WTC11 (cell line): Measurements from ENCODE around the gene ADGRL3. TPM values are rescaled to one million over a fixed set of nuclear protein-coding genes. Genes with fewer than 3 reads are reported as not detected.

ENCODE experiments used
- ATAC-seq: fragments of 200-7000 bp; cut with Tn5 transposase; 2 replicates; pipeline ENCODE4 v1.10.0; 2021; ENCODE audit warnings: mild to moderate bottlenecking, moderate library complexity
- CTCF ChIA-PET: fragments of 300-600 bp; sonication (Branson Sonifier 250); formaldehyde crosslinking; loops from one replicate; lab custom pipeline; 2021; ENCODE audit warnings: antibody characterized with exemption; lab: Charles Lee
- POLR2A ChIA-PET: fragments of 350-600 bp; sonication (Branson Sonifier 250); formaldehyde crosslinking; loops from one replicate; lab custom pipeline; 2021; ENCODE audit warnings: antibody characterized with exemption; lab: Charles Lee
- DNase-seq: peaks from one replicate; pipeline ENCODE4 v3.0.0; 2021; ENCODE audit warnings: low spot score
- H3K27ac Mint-ChIP-seq: 2 replicates; pipeline ENCODE4 v1.8.0; 2021; ENCODE audit warnings: mixed read lengths
- H3K27me3 Mint-ChIP-seq: 2 replicates; pipeline ENCODE4 v1.8.0; 2021; ENCODE audit warnings: low read depth, mild to moderate bottlenecking, moderate library complexity, mixed read lengths
- H3K36me3 Mint-ChIP-seq: 2 replicates; pipeline ENCODE4 v1.8.0; 2021; ENCODE audit warnings: mixed read lengths
- H3K4me1 Mint-ChIP-seq: 2 replicates; pipeline ENCODE4 v1.8.0; 2022; ENCODE audit warnings: mixed read lengths
- H3K4me3 Mint-ChIP-seq: 2 replicates; pipeline ENCODE4 v1.8.0; 2021; ENCODE audit warnings: mild to moderate bottlenecking, moderate library complexity, mixed read lengths
- H3K9me3 Mint-ChIP-seq: 2 replicates; pipeline ENCODE4 v1.8.0; 2021; ENCODE audit warnings: mixed read lengths
- GTF2I ChIP-seq: fragments of 250-450 bp; sonication (Bioruptor Pico); conservative IDR thresholded peaks from 2 replicates; pipeline ENCODE4 v1.4.0; 2021; ENCODE audit warnings: mild to moderate bottlenecking
- HMGA2 ChIP-seq: fragments of 250-450 bp; sonication (Bioruptor Pico); IDR thresholded peaks from 2 replicates; pipeline ENCODE4 v1.4.0; 2021; ENCODE audit warnings: mild to moderate bottlenecking, moderate library complexity
- NR2C2 ChIP-seq: sonication (generic); formaldehyde crosslinking; IDR thresholded peaks from 2 replicates; pipeline ENCODE4 v1.8.0; 2022; ENCODE audit warnings: mild to moderate bottlenecking, missing genetic modification reagents
- PRRX2 ChIP-seq: fragments of 250-450 bp; sonication (Bioruptor Pico); IDR thresholded peaks from 2 replicates; pipeline ENCODE4 v1.8.0; 2021; ENCODE audit warnings: mild to moderate bottlenecking
- RELA ChIP-seq: sonication (generic); formaldehyde crosslinking; IDR thresholded peaks from 2 replicates; pipeline ENCODE4 v1.8.1; 2022; ENCODE audit warnings: missing genetic modification reagents, mild to moderate bottlenecking, borderline replicate concordance
- SMAD4 ChIP-seq: sonication (generic); formaldehyde crosslinking; IDR thresholded peaks from 2 replicates; pipeline ENCODE4 v1.8.0; 2022; ENCODE audit warnings: mild to moderate bottlenecking, missing genetic modification reagents
- ZNF138 ChIP-seq: sonication (generic); formaldehyde crosslinking; conservative IDR thresholded peaks from 2 replicates; pipeline ENCODE4 v1.8.1; 2022; ENCODE audit warnings: mild to moderate bottlenecking, moderate library complexity, missing genetic modification reagents
- ZNF396 ChIP-seq: fragments of 250-450 bp; sonication (Bioruptor Pico); IDR thresholded peaks from 2 replicates; pipeline ENCODE4 v1.8.0; 2021; ENCODE audit warnings: mild to moderate bottlenecking, moderate library complexity, borderline replicate concordance
- total RNA-seq: library from RNA; stranded (reverse); gene quantifications from 3 replicates; pipeline ENCODE4 v1.2.3, GENCODE V29; 2021
- TF ChIP-seq, protein P1 (sequence below): sonication (generic); formaldehyde crosslinking; conservative IDR thresholded peaks from 2 replicates; pipeline ENCODE4 v1.8.1; 2023; ENCODE audit warnings: mild to moderate bottlenecking, low read depth, missing genetic modification reagents, moderate library complexity
- TF ChIP-seq, protein P2 (sequence below): sonication (generic); formaldehyde crosslinking; IDR thresholded peaks from 2 replicates; pipeline ENCODE4 v1.8.0; 2023; ENCODE audit warnings: mild to moderate bottlenecking, missing genetic modification reagents
- TF ChIP-seq, protein P3 (sequence below): sonication (generic); formaldehyde crosslinking; IDR thresholded peaks from 2 replicates; pipeline ENCODE4 v1.8.1; 2022; ENCODE audit warnings: mild to moderate bottlenecking, moderate library complexity, missing genetic modification reagents
- TF ChIP-seq, protein P4 (sequence below): sonication (generic); formaldehyde crosslinking; IDR thresholded peaks from 2 replicates; pipeline ENCODE4 v1.8.1; 2023; ENCODE audit warnings: mild to moderate bottlenecking, missing genetic modification reagents
- TF ChIP-seq, protein P5 (sequence below): sonication (generic); formaldehyde crosslinking; IDR thresholded peaks from 2 replicates; pipeline ENCODE4 v1.8.1; 2022; ENCODE audit warnings: low read depth, mild to moderate bottlenecking, moderate library complexity, missing genetic modification reagents, borderline replicate concordance
- TF ChIP-seq, protein P6 (sequence below): sonication (generic); formaldehyde crosslinking; IDR thresholded peaks from 2 replicates; pipeline ENCODE4 v1.8.0; 2022; ENCODE audit warnings: mild to moderate bottlenecking, missing genetic modification reagents
- TF ChIP-seq, protein P7 (sequence below): sonication (generic); formaldehyde crosslinking; IDR thresholded peaks from 2 replicates; pipeline ENCODE4 v1.8.1; 2023; ENCODE audit warnings: mild to moderate bottlenecking, missing genetic modification reagents, moderate library complexity
- TF ChIP-seq, protein P8 (sequence below): fragments of 200-600 bp; IDR thresholded peaks from 2 replicates; pipeline ENCODE4 v1.8.0; 2022; ENCODE audit warnings: antibody characterized with exemption

The ADGRL3 gene
- total RNA-seq, 1 experiment from 2014 or later = 8.7 TPM

DNA sequence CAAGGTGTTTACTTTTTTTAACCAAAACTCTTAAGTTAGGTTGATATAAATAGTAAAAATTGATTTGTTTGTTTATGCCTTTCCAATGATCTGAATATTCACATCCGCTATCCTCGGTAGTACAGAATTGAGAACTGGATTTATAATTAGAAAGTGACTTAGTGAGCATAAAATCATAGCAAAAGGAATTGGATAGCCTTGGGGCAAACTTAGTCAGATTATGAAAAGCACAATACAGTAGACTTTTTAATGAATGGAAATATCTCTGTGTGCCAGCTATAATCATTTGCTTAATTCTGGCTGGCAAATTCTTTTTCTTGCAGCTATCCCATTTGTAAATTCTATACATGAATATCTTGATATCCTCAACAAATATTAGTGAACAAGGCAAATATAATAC is 713.5 kb downstream of the ADGRL3 start:
- no peak for TF ChIP-seq SMAD4
- ChIA-PET CTCF (no interaction called here), POLR2A (no interaction called here)
- Mint-ChIP-seq H3K4me3 (no peak overlapping the region), H3K9me3 (no peaks in the 10 kb centered on the region), H3K4me1 (peaks cover 70% of the 10 kb centered on the region), H3K27ac (no peak overlapping the region), H3K27me3 (peaks cover 51% of the 10 kb centered on the region), H3K36me3 (no peaks in the 10 kb centered on the region)
- ATAC-seq = no peak
- DNase-seq = no peak

DNA sequence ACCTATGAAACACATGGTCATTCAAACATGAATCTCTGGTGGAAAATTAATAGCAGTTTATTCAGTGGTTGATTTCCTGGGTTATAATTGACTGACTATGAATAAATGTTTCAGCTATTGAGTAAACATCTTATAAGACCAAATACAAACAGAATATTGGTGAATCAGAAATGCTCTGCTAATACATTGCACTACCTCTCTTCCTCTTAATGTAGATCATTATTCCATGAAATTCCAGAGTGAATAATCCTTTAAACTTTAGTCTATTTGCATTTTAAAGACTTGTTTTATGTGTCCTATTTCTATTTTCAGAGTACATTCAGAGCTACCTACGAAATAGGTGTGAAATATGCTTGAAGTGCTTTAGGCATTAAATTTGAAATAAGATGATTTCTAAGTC is 715.4 kb downstream of the ADGRL3 start:
- POLR2A ChIA-PET = no interaction called here
- Mint-ChIP-seq H3K9me3 (no peaks in the 10 kb centered on the region), H3K4me3 (no peak overlapping the region), H3K27ac (no peak overlapping the region), H3K4me1 (peaks cover 68% of the 10 kb centered on the region), H3K36me3 (no peaks in the 10 kb centered on the region), H3K27me3 (peaks cover 44% of the 10 kb centered on the region)
- CTCF ChIA-PET = interaction anchor here (0.6 kb wide), 1 partner anchor 12 kb away, joined by 6 read pairs; no protein-coding TSS in a partner anchor
- ATAC-seq (no peak), DNase-seq (no peak)
- TF ChIP-seq RELA (no peak), HMGA2 (CRISPR knock-in tag) (no peak), GTF2I (CRISPR knock-in tag) (no peak), PRRX2 (no peak), NR2C2 (CRISPR knock-in tag) (no peak), ZNF396 (CRISPR knock-in tag) (no peak), ZNF138 (no peak)
- TF ChIP-seq, protein P1, sequence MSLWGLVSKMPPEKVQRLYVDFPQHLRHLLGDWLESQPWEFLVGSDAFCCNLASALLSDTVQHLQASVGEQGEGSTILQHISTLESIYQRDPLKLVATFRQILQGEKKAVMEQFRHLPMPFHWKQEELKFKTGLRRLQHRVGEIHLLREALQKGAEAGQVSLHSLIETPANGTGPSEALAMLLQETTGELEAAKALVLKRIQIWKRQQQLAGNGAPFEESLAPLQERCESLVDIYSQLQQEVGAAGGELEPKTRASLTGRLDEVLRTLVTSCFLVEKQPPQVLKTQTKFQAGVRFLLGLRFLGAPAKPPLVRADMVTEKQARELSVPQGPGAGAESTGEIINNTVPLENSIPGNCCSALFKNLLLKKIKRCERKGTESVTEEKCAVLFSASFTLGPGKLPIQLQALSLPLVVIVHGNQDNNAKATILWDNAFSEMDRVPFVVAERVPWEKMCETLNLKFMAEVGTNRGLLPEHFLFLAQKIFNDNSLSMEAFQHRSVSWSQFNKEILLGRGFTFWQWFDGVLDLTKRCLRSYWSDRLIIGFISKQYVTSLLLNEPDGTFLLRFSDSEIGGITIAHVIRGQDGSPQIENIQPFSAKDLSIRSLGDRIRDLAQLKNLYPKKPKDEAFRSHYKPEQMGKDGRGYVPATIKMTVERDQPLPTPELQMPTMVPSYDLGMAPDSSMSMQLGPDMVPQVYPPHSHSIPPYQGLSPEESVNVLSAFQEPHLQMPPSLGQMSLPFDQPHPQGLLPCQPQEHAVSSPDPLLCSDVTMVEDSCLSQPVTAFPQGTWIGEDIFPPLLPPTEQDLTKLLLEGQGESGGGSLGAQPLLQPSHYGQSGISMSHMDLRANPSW (CRISPR knock-in tag) = no peak
- TF ChIP-seq, protein P2, sequence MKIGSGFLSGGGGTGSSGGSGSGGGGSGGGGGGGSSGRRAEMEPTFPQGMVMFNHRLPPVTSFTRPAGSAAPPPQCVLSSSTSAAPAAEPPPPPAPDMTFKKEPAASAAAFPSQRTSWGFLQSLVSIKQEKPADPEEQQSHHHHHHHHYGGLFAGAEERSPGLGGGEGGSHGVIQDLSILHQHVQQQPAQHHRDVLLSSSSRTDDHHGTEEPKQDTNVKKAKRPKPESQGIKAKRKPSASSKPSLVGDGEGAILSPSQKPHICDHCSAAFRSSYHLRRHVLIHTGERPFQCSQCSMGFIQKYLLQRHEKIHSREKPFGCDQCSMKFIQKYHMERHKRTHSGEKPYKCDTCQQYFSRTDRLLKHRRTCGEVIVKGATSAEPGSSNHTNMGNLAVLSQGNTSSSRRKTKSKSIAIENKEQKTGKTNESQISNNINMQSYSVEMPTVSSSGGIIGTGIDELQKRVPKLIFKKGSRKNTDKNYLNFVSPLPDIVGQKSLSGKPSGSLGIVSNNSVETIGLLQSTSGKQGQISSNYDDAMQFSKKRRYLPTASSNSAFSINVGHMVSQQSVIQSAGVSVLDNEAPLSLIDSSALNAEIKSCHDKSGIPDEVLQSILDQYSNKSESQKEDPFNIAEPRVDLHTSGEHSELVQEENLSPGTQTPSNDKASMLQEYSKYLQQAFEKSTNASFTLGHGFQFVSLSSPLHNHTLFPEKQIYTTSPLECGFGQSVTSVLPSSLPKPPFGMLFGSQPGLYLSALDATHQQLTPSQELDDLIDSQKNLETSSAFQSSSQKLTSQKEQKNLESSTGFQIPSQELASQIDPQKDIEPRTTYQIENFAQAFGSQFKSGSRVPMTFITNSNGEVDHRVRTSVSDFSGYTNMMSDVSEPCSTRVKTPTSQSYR = no peak
- TF ChIP-seq, protein P3, sequence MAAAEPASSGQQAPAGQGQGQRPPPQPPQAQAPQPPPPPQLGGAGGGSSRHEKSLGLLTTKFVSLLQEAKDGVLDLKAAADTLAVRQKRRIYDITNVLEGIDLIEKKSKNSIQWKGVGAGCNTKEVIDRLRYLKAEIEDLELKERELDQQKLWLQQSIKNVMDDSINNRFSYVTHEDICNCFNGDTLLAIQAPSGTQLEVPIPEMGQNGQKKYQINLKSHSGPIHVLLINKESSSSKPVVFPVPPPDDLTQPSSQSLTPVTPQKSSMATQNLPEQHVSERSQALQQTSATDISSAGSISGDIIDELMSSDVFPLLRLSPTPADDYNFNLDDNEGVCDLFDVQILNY (CRISPR knock-in tag) = no peak
- TF ChIP-seq, protein P4, sequence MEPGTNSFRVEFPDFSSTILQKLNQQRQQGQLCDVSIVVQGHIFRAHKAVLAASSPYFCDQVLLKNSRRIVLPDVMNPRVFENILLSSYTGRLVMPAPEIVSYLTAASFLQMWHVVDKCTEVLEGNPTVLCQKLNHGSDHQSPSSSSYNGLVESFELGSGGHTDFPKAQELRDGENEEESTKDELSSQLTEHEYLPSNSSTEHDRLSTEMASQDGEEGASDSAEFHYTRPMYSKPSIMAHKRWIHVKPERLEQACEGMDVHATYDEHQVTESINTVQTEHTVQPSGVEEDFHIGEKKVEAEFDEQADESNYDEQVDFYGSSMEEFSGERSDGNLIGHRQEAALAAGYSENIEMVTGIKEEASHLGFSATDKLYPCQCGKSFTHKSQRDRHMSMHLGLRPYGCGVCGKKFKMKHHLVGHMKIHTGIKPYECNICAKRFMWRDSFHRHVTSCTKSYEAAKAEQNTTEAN (CRISPR knock-in tag) = no peak
- TF ChIP-seq, protein P5, sequence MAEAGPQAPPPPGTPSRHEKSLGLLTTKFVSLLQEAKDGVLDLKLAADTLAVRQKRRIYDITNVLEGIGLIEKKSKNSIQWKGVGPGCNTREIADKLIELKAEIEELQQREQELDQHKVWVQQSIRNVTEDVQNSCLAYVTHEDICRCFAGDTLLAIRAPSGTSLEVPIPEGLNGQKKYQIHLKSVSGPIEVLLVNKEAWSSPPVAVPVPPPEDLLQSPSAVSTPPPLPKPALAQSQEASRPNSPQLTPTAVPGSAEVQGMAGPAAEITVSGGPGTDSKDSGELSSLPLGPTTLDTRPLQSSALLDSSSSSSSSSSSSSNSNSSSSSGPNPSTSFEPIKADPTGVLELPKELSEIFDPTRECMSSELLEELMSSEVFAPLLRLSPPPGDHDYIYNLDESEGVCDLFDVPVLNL = no peak
- TF ChIP-seq, protein P6, sequence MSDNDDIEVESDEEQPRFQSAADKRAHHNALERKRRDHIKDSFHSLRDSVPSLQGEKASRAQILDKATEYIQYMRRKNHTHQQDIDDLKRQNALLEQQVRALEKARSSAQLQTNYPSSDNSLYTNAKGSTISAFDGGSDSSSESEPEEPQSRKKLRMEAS = no peak
- TF ChIP-seq, protein P7, sequence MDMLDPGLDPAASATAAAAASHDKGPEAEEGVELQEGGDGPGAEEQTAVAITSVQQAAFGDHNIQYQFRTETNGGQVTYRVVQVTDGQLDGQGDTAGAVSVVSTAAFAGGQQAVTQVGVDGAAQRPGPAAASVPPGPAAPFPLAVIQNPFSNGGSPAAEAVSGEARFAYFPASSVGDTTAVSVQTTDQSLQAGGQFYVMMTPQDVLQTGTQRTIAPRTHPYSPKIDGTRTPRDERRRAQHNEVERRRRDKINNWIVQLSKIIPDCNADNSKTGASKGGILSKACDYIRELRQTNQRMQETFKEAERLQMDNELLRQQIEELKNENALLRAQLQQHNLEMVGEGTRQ (CRISPR knock-in tag) = no peak
- TF ChIP-seq, protein P8, sequence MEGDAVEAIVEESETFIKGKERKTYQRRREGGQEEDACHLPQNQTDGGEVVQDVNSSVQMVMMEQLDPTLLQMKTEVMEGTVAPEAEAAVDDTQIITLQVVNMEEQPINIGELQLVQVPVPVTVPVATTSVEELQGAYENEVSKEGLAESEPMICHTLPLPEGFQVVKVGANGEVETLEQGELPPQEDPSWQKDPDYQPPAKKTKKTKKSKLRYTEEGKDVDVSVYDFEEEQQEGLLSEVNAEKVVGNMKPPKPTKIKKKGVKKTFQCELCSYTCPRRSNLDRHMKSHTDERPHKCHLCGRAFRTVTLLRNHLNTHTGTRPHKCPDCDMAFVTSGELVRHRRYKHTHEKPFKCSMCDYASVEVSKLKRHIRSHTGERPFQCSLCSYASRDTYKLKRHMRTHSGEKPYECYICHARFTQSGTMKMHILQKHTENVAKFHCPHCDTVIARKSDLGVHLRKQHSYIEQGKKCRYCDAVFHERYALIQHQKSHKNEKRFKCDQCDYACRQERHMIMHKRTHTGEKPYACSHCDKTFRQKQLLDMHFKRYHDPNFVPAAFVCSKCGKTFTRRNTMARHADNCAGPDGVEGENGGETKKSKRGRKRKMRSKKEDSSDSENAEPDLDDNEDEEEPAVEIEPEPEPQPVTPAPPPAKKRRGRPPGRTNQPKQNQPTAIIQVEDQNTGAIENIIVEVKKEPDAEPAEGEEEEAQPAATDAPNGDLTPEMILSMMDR = no peak
